ENCODE data around the gene TUBB.

Gene TUBB

DNA sequence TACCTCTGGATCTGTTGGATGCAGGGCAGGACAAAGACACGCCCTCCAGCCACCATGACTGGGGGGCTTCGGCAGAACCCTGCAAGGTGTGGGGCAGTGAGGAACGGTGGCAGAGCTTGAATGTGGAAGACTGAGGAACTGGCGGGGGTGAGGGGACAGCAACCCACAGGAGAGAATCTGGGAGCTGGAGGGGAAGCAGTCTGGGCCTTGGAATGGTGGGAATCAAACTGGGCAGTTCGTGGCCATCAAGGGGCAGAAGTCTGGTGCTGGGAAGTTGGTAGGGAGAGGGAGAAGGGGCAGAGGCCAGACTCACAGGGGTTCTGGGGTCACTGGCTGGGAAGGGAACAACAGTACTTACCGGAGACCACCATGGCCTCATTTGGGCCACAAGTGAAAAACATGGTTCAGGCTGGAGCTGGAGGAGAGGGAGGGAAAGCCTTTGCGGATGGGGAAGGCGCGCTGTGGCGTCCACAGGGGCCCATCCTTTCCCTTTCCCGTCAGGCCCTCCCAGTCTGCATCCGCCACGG, 21.7 kb downstream of the TUBB start (continued):
- TF ChIP-seq ZNF157 (tag by site-specific recombination; IDR thresholded peaks at IDR 0.05) (0 out of 2 replicates have a peak, but pooled peaks have one; percentile 36), OSR2 (tag by site-specific recombination; IDR thresholded peaks at IDR 0.05) (no peak), ZFP69B (tag by site-specific recombination; IDR thresholded peaks at IDR 0.05) (no peak; the same call in 1 of the 2 replicates), ZNF266 (tag by site-specific recombination; IDR thresholded peaks at IDR 0.05; ENCODE audit: low read depth) (no peak), ZNF600 (tag by site-specific recombination; IDR thresholded peaks at IDR 0.05) (0 out of 2 replicates have a peak, but pooled peaks have one; percentile 25), ZNF174 (tag by site-specific recombination; IDR thresholded peaks at IDR 0.05) (no peak), WT1 (tag by site-specific recombination; IDR thresholded peaks at IDR 0.05) (0 out of 2 replicates have a peak, but pooled peaks have one; percentile 8), ZNF335 (tag by site-specific recombination; conservative IDR thresholded peaks at IDR 0.05) (peak; percentile 72), ZXDB (tag by site-specific recombination; IDR thresholded peaks at IDR 0.05) (0 out of 2 replicates have a peak, but pooled peaks have one; percentile 4), SP2 (tag by site-specific recombination; IDR thresholded peaks at IDR 0.05) (no peak; the same call in 1 of the 2 replicates), ZNF555 (tag by site-specific recombination; conservative IDR thresholded peaks at IDR 0.05) (no peak), ZNF394 (tag by site-specific recombination; IDR thresholded peaks at IDR 0.05; ENCODE audit: borderline replicate concordance) (no peak)
- TF ChIP-seq, protein P1, sequence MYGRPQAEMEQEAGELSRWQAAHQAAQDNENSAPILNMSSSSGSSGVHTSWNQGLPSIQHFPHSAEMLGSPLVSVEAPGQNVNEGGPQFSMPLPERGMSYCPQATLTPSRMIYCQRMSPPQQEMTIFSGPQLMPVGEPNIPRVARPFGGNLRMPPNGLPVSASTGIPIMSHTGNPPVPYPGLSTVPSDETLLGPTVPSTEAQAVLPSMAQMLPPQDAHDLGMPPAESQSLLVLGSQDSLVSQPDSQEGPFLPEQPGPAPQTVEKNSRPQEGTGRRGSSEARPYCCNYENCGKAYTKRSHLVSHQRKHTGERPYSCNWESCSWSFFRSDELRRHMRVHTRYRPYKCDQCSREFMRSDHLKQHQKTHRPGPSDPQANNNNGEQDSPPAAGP (tag by site-specific recombination; IDR thresholded peaks at IDR 0.05): 0 out of 2 replicates have a peak, but pooled peaks have one; percentile 1

DNA sequence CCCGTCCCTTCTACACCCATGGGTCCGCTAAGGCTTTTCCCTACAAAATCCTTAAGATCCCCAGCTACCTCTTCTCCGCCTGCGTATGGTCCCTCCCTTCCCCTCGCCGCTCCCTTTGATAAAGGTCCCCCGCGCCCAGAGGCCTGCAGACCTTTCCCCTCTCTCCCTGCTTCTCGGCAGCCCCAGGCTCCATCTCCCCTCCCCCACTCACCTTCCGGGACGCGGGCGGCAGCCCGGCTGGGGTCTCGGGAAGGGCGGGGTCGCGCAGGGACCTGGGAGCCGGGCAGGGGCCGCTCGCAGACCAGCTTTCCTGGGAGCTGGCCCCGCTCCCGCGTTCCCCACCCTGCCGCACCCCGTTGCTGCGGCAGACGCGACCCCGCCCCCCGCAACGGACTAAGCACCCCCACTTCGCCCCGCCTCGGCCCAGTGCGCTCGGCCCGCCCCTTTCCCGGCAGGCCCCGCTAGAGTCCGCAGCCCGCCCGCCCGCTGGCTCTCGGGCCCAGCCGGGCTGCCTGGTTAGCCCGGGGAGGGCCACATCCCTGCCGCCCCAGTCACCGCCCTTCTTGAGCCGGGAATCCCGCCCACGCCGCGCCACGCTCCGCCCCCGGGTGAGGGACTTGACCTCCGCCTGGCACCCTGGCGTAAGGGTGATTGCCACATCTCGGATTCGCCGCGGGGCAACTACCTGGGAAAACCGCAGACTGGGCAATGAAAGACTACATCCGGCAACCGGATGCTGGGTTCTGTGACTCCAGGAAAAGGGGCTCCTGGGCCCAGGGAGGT, 22.4 kb downstream of the TUBB start, which contains the start of gene FLOT1:
TSS of gene FLOT1 (minus strand) at position 372 of the 783 bp plus-strand sequence. CDS start 498 bp downstream, outside the sequence.
- peaks cover 18 to 40% of the 10 kb centered on the region in 2 experiments; a peak in 2 of 3 replicates for H3K36me3 ChIP-seq (ENCODE audit: control insufficient read depth in 2 of 2, insufficient read depth in 1 of 2, low read length in 2 of 2)
- CTCF ChIA-PET: interaction anchor here (0.6 to 2.7 kb wide), 16 partner anchors 8 to 360 kb away, joined by 3 to 20 read pairs (median 4); no protein-coding TSS in a partner anchor
- TF ChIP-seq, protein P2, sequence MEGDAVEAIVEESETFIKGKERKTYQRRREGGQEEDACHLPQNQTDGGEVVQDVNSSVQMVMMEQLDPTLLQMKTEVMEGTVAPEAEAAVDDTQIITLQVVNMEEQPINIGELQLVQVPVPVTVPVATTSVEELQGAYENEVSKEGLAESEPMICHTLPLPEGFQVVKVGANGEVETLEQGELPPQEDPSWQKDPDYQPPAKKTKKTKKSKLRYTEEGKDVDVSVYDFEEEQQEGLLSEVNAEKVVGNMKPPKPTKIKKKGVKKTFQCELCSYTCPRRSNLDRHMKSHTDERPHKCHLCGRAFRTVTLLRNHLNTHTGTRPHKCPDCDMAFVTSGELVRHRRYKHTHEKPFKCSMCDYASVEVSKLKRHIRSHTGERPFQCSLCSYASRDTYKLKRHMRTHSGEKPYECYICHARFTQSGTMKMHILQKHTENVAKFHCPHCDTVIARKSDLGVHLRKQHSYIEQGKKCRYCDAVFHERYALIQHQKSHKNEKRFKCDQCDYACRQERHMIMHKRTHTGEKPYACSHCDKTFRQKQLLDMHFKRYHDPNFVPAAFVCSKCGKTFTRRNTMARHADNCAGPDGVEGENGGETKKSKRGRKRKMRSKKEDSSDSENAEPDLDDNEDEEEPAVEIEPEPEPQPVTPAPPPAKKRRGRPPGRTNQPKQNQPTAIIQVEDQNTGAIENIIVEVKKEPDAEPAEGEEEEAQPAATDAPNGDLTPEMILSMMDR (tag by site-specific recombination; IDR thresholded peaks at IDR 0.05): no peak
- TF ChIP-seq ZBTB48 (tag by site-specific recombination; IDR thresholded peaks at IDR 0.05) (peak; percentile 81), ZNF600 (tag by site-specific recombination; IDR thresholded peaks at IDR 0.05) (no peak), GLIS1 (tag by site-specific recombination; IDR thresholded peaks at IDR 0.05) (peak; percentile 63), ZBTB7A (tag by site-specific recombination; IDR thresholded peaks at IDR 0.05; ENCODE audit: low read depth) (0 out of 2 replicates have a peak, but pooled peaks have one; percentile 19), ZSCAN30 (tag by site-specific recombination; IDR thresholded peaks at IDR 0.05) (peak; percentile 86), ZNF335 (tag by site-specific recombination; conservative IDR thresholded peaks at IDR 0.05) (peak; percentile 71), EGR2 (tag by site-specific recombination; IDR thresholded peaks at IDR 0.05; ENCODE audit: low read depth) (peak; percentile 95), BCL11A (tag by site-specific recombination; IDR thresholded peaks at IDR 0.05; ENCODE audit: low read depth) (peak; percentile 82; the same call in 1 of the 2 replicates), PRDM1 (tag by site-specific recombination; IDR thresholded peaks at IDR 0.05) (peak; percentile 77; the same call in 1 of the 2 replicates), ZBTB8A (tag by site-specific recombination; IDR thresholded peaks at IDR 0.05) (peak; percentile 100), KLF7 (tag by site-specific recombination; IDR thresholded peaks at IDR 0.05; ENCODE audit: borderline replicate concordance) (peak; percentile 57)
- TF ChIP-seq, protein P3, sequence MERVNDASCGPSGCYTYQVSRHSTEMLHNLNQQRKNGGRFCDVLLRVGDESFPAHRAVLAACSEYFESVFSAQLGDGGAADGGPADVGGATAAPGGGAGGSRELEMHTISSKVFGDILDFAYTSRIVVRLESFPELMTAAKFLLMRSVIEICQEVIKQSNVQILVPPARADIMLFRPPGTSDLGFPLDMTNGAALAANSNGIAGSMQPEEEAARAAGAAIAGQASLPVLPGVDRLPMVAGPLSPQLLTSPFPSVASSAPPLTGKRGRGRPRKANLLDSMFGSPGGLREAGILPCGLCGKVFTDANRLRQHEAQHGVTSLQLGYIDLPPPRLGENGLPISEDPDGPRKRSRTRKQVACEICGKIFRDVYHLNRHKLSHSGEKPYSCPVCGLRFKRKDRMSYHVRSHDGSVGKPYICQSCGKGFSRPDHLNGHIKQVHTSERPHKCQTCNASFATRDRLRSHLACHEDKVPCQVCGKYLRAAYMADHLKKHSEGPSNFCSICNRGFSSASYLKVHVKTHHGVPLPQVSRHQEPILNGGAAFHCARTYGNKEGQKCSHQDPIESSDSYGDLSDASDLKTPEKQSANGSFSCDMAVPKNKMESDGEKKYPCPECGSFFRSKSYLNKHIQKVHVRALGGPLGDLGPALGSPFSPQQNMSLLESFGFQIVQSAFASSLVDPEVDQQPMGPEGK (tag by site-specific recombination; IDR thresholded peaks at IDR 0.05): peak; percentile 97
- TF ChIP-seq, protein P4, sequence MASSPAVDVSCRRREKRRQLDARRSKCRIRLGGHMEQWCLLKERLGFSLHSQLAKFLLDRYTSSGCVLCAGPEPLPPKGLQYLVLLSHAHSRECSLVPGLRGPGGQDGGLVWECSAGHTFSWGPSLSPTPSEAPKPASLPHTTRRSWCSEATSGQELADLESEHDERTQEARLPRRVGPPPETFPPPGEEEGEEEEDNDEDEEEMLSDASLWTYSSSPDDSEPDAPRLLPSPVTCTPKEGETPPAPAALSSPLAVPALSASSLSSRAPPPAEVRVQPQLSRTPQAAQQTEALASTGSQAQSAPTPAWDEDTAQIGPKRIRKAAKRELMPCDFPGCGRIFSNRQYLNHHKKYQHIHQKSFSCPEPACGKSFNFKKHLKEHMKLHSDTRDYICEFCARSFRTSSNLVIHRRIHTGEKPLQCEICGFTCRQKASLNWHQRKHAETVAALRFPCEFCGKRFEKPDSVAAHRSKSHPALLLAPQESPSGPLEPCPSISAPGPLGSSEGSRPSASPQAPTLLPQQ (tag by site-specific recombination; IDR thresholded peaks at IDR 0.05): peak; percentile 61
- TF ChIP-seq, protein P5, sequence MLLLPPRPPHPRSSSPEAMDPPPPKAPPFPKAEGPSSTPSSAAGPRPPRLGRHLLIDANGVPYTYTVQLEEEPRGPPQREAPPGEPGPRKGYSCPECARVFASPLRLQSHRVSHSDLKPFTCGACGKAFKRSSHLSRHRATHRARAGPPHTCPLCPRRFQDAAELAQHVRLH (tag by site-specific recombination; IDR thresholded peaks at IDR 0.05): peak; percentile 49; the same call in 1 of the 2 replicates
- TF ChIP-seq, protein P6, sequence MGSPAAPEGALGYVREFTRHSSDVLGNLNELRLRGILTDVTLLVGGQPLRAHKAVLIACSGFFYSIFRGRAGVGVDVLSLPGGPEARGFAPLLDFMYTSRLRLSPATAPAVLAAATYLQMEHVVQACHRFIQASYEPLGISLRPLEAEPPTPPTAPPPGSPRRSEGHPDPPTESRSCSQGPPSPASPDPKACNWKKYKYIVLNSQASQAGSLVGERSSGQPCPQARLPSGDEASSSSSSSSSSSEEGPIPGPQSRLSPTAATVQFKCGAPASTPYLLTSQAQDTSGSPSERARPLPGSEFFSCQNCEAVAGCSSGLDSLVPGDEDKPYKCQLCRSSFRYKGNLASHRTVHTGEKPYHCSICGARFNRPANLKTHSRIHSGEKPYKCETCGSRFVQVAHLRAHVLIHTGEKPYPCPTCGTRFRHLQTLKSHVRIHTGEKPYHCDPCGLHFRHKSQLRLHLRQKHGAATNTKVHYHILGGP (tag by site-specific recombination; IDR thresholded peaks at IDR 0.05): peak; percentile 33; the same call in 1 of the 2 replicates

More for the DNA sequence above, 22.4 kb downstream of the TUBB start, which contains the start of gene FLOT1:
- peak within 1 kb of the TSS; percentile 94 for H3K27ac ChIP-seq (ENCODE audit: extremely low read depth, low read depth, low read length)
- H3K9me3 ChIP-seq (ENCODE audit: control insufficient read depth, insufficient read depth, low read depth, low read length): no peaks in the 10 kb centered on the region
- H3K4me3 ChIP-seq (ENCODE audit: low read depth, low read length): peak within 1 kb of the TSS; percentile 67
- POLR2A ChIA-PET: interaction anchor here (0.6 to 4.0 kb wide), 24 partner anchors 10 to 171 kb away, joined by 3 to 84 read pairs (median 8); partner anchors contain the start of genes MDC1 and VARS2
- H3K4me1 ChIP-seq (ENCODE audit: control insufficient read depth, insufficient read depth, low read length): no peaks in the 10 kb centered on the region
